Neural progenitor cell (in vitro differentiated cells): ENCODE measurements around the gene VSTM4. TPM values are rescaled to one million over a fixed set of nuclear protein-coding genes. Genes with fewer than 3 reads are reported as not detected.

ENCODE experiments used
- DNase-seq: peaks from one replicate; pipeline ENCODE4 v3.0.0-alpha.2; 2016; ENCODE audit warnings: low spot score
- H2AFZ ChIP-seq: fragments of 200-600 bp; sonication (generic); replicated peaks from 2 replicates; pipeline ENCODE4 v1.6.1; 2016; ENCODE audit warnings: antibody characterized with exemption
- H3F3A ChIP-seq: fragments of 200-600 bp; sonication (generic); 2 replicates; pipeline ENCODE4 v1.6.1; 2016; ENCODE audit warnings: antibody characterized with exemption, low read depth
- H3K27ac ChIP-seq: fragments of 200-600 bp; sonication (generic); 2 replicates; pipeline ENCODE4 v1.5.1; 2016; ENCODE audit warnings: mild to moderate bottlenecking
- H3K27me3 ChIP-seq: fragments of 200-600 bp; sonication (generic); 2 replicates; pipeline ENCODE4 v1.6.1; 2016; ENCODE audit warnings: mild to moderate bottlenecking, moderate library complexity
- H3K36me3 ChIP-seq: fragments of 200-600 bp; sonication (generic); 2 replicates; pipeline ENCODE4 v1.5.1; 2016
- H3K4me1 ChIP-seq: fragments of 200-600 bp; sonication (generic); 2 replicates; pipeline ENCODE4 v1.6.1; 2016; ENCODE audit warnings: mixed run types
- H3K4me2 ChIP-seq: fragments of 200-600 bp; sonication (generic); 2 replicates; pipeline ENCODE4 v1.6.1; 2016
- H3K4me3 ChIP-seq: fragments of 200-600 bp; sonication (generic); 2 replicates; pipeline ENCODE4 v1.5.1; 2016
- H3K79me2 ChIP-seq: fragments of 200-600 bp; sonication (generic); 2 replicates; pipeline ENCODE4 v1.6.1; 2016; ENCODE audit warnings: low read depth
- H3K9ac ChIP-seq: fragments of 200-600 bp; sonication (generic); 2 replicates; pipeline ENCODE4 v1.6.1; 2016
- H3K9me3 ChIP-seq: fragments of 200-600 bp; sonication (generic); 2 replicates; pipeline ENCODE4 v1.5.1; 2016; ENCODE audit warnings: low read depth
- H4K20me1 ChIP-seq: fragments of 200-600 bp; sonication (generic); 2 replicates; pipeline ENCODE4 v1.6.1; 2016; ENCODE audit warnings: low read depth
- H3K27ac Mint-ChIP-seq: 3 replicates; pipeline ENCODE4 v1.8.0; 2021; ENCODE audit warnings: mixed read lengths
- H3K27me3 Mint-ChIP-seq: 2 replicates; pipeline ENCODE4 v1.8.0; 2022; ENCODE audit warnings: low read depth, mild to moderate bottlenecking, inconsistent platforms, moderate library complexity, mixed read lengths; ENCODE audit not compliant: insufficient read depth
- H3K36me3 Mint-ChIP-seq: 3 replicates; pipeline ENCODE4 v1.8.0; 2021; ENCODE audit warnings: mixed read lengths
- H3K4me1 Mint-ChIP-seq: 3 replicates; pipeline ENCODE4 v1.8.0; 2021; ENCODE audit warnings: mixed read lengths
- H3K4me3 Mint-ChIP-seq: 3 replicates; pipeline ENCODE4 v1.8.0; 2021; ENCODE audit warnings: mild to moderate bottlenecking, moderate library complexity, mixed read lengths
- H3K9me3 Mint-ChIP-seq: 3 replicates; pipeline ENCODE4 v1.8.0; 2020; ENCODE audit warnings: mixed read lengths
- CTCF ChIP-seq: fragments of 200-600 bp; sonication (generic); IDR thresholded peaks from 2 replicates; pipeline ENCODE4 v1.5.1; 2017; ENCODE audit warnings: antibody characterized with exemption, mild to moderate bottlenecking
- EZH2 ChIP-seq: fragments of 200-600 bp; sonication (generic); IDR thresholded peaks from 2 replicates; pipeline ENCODE4 v1.6.1; 2017; ENCODE audit warnings: antibody characterized with exemption, mild to moderate bottlenecking, moderate library complexity
- EZH2phosphoT487 ChIP-seq: fragments of 200-600 bp; sonication (generic); IDR thresholded peaks from 2 replicates; pipeline ENCODE4 v1.6.1; 2017; ENCODE audit warnings: antibody characterized with exemption
- total RNA-seq: library from RNA; depleted of rRNA; stranded (reverse); fragments of >200 nt; gene quantifications from 2 replicates; pipeline ENCODE4 v1.2.3, GENCODE V29; 2015; ENCODE audit warnings: low replicate concordance

VSTM4 gene
- total RNA-seq, 1 donor from 2014 or later, result 0.92 TPM

- H3K4me1 Mint-ChIP-seq, result peaks cover 27% of the 10 kb centered on the region
- Histone ChIP-seq H3F3A (no peaks in the 10 kb centered on the region), H3K27me3 (no peaks in the 10 kb centered on the region), H3K4me1 (peaks cover 6% of the 10 kb centered on the region), H3K27ac (no peak overlapping the region), H3K4me2 (no peak overlapping the region), H3K4me3 (no peak overlapping the region), H4K20me1 (no peaks in the 10 kb centered on the region), H3K9me3 (no peaks in the 10 kb centered on the region), H2AFZ (no peak overlapping the region), H3K9ac (no peak overlapping the region), H3K79me2 (no peaks in the 10 kb centered on the region), H3K36me3 (no peaks in the 10 kb centered on the region)
- no peaks in the 10 kb centered on the region for H3K9me3 Mint-ChIP-seq
- DNase-seq, result no peak
- peaks cover 2% of the 10 kb centered on the region for H3K27me3 Mint-ChIP-seq
- H3K27ac Mint-ChIP-seq, result no peak overlapping the region
- H3K4me3 Mint-ChIP-seq, result no peak overlapping the region
- TF ChIP-seq CTCF (no peak), EZH2phosphoT487 (no peak), EZH2 (no peak)
- peaks cover 2% of the 10 kb centered on the region for H3K36me3 Mint-ChIP-seq
Measured at GRCh38 chr10:49010295-49010694, 105.0 kb downstream of the VSTM4 start.

GRCh38 chr10:49009199-49009979 lies 105.9 kb downstream of the VSTM4 start:
- no peak for TF ChIP-seq EZH2phosphoT487
- TF ChIP-seq CTCF, result no peak
- TF ChIP-seq EZH2, result no peak
- no peaks in the 10 kb centered on the region for H3K9me3 Mint-ChIP-seq

GRCh38 chr10:49008505-49009198 lies 106.7 kb downstream of the VSTM4 start:
- Histone ChIP-seq H3K9me3 (no peaks in the 10 kb centered on the region), H3K27me3 (no peaks in the 10 kb centered on the region), H3K9ac (no peak overlapping the region), H2AFZ (no peak overlapping the region), H3K36me3 (no peaks in the 10 kb centered on the region), H3K4me3 (no peak overlapping the region), H3K4me1 (no peaks in the 10 kb centered on the region), H3K79me2 (no peaks in the 10 kb centered on the region), H3K4me2 (no peak overlapping the region), H3F3A (no peaks in the 10 kb centered on the region), H4K20me1 (no peaks in the 10 kb centered on the region), H3K27ac (no peak overlapping the region)
- no peak overlapping the region for H3K27ac Mint-ChIP-seq
- H3K4me1 Mint-ChIP-seq, result peaks cover 15% of the 10 kb centered on the region
- DNase-seq, result no peak
- peaks cover 2% of the 10 kb centered on the region for H3K27me3 Mint-ChIP-seq
- no peaks in the 10 kb centered on the region for H3K9me3 Mint-ChIP-seq
- peaks cover 2% of the 10 kb centered on the region for H3K36me3 Mint-ChIP-seq
- TF ChIP-seq EZH2phosphoT487 (no peak), CTCF (no peak), EZH2 (no peak)
- H3K4me3 Mint-ChIP-seq, result no peak overlapping the region

More at GRCh38 chr10:49009199-49009979, 105.9 kb downstream of the VSTM4 start:
- Histone ChIP-seq H3K79me2 (no peaks in the 10 kb centered on the region), H3K4me2 (no peak overlapping the region), H3F3A (no peaks in the 10 kb centered on the region), H3K27ac (no peak overlapping the region), H2AFZ (no peak overlapping the region), H3K36me3 (no peaks in the 10 kb centered on the region), H3K4me1 (peaks cover 5% of the 10 kb centered on the region), H3K9ac (no peak overlapping the region), H3K9me3 (no peaks in the 10 kb centered on the region), H4K20me1 (no peaks in the 10 kb centered on the region), H3K4me3 (no peak overlapping the region), H3K27me3 (no peaks in the 10 kb centered on the region)
- Mint-ChIP-seq H3K36me3 (peaks cover 2% of the 10 kb centered on the region), H3K4me3 (no peak overlapping the region), H3K27me3 (peaks cover 2% of the 10 kb centered on the region), H3K4me1 (peaks cover 22% of the 10 kb centered on the region), H3K27ac (no peak overlapping the region)
- no peak for DNase-seq
